ENCODE results near the gene ATP6V0D1. TPM values are rescaled to one million over a fixed set of nuclear protein-coding genes. Genes with fewer than 3 reads are reported as not detected.
"Not testable (repeated sequence)": the region's sequence is repeated elsewhere in the genome, so short reads cannot be mapped to it uniquely, and the experiment has no call there.

Gene ATP6V0D1
- total RNA-seq, 2 donors from 2014 or later: 66.9 to 71.3 TPM

DNA sequence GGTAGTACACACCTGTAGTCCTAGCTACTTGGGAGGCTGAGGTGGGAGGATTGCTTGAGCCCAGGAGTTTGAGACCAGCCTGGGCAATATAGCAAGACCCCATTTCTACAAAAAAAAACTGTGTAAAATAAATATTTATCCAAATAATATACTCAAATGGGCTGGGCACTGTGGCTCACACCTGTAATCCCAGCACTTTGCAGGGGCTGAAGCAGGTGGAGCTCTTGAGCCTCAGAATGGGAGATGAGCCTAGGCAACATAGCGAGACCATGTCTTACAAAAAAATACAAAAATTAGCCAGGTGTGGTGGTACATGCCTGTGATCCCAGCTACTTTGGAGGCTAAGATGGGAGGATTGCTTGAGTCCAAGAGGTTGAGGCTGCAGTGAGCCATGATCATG is 32.9 kb upstream of the ATP6V0D1 start:
- intact Hi-C loops (cut with DNase I): loop anchor here in 1 of 2 donors (2.0 kb wide), 1 partner anchor 19 kb away; no protein-coding TSS in a partner anchor
- not testable (repeated sequence) for ATAC-seq, DNase-seq

DNA sequence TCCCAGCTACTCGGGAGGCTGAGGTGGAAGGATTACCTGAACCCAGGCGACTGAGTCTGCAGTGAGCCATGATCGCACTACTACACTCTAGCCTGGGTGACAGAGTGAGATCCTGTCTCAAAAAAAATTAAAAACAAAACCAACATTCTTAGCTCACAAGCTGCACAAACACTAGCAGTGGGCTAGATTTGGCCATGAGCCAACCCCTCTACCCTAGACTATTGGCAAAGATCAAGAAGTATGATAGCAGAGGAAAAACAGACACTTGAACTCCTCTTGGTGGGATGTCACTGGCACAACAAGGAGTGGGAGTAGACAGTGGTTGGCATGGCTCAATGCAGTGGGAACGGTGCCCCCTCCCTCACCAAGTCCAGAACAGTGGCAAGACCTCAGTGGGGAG is 28.1 kb upstream of the ATP6V0D1 start:
- intact Hi-C loops (cut with DNase I): no loop called here
- DNase-seq: no peak
- ATAC-seq: no peak

DNA sequence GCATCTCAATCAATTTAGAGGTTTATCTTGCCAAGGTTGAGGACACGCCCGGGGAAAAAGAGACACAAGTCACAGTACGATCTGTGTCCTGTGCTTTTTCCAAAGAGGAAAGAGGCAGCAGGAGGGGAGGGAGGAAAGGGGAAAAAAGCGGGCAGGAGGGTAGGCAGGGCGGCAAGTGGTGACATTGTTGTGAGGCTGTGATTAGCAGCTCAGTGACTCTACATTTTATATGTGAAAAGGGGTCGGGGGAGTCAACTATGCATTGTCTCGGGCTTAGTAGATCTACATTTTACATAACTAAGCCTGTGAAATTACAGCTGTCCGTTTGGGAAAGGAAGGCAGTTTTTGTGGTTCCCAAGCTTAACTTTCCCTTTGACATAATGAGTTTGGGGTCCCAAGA is 25.5 kb upstream of the ATP6V0D1 start:
- intact Hi-C loops (cut with DNase I): no loop called here
- no peak for ATAC-seq
- DNase-seq: no peak

DNA sequence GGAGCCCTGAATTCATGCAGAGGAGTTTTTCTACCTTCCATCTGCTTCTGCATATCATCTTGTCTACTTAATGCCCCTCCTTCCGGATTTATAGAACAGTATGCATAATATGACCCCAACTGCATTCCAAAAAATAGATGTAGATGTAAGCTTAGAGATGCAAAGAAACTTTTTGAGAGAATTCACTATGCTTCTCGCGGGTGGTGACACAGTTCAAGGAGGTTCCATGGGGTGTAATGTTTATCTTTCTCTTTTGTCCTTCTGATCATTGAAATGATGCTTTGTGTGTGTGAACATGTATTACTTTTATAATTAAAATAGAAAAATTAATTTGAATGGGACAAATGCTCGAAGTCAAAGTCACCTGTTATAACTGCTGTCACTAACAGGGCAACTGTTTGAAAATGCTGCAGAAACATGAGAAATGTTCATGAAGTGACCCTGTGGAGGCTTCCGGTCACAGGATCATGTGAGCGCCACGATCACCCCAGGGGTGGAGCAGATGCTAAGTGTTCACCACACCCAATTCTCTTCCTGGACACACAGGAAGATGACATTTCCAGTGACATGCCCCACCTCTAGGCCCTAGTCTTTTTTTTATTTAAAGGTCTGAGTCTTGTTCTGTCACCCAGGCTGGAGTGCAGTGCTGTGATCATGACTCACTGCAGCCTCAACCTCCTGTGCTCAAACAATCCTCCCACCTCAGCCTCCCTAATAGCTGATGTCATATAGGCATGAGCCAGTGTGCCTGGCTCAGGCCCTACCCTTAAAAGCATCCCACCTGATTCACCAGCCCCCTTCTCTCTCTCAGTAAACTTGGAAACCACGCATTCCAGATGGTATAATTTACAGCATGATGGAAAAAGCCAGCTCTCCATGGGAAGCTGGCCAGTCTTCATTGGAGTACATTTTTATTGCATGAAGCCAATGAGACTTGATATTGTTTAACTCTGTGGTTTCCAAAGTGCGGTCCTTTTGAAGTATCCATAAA is 23.4 kb upstream of the ATP6V0D1 start:
- ATAC-seq (peak; percentile 44 to 88), DNase-seq (peak; percentile 64)
- intact Hi-C loops (cut with DNase I): no loop called here

DNA sequence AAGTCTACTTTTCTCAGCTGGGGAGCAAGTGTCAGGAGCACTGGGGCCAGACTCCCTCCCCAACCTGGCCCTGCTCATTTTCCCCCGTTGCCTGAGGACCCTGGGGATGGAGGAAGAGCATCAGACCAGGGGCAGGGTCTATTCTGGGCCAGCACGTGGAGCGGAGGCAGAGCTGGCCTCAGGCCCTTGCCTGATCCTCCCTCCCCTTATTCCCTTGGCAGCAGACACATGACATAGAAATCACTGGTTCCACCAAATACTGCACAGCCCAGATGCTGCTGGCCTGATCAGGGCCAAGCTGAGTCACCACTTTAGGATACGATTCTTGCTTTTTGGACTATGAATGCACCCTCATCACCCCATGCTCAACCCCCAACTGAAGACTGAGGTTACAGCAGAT is 18.1 kb upstream of the ATP6V0D1 start:
- no peak for DNase-seq
- intact Hi-C loops (cut with DNase I): no loop called here
- peak; percentile 68 to 84 for ATAC-seq

DNA sequence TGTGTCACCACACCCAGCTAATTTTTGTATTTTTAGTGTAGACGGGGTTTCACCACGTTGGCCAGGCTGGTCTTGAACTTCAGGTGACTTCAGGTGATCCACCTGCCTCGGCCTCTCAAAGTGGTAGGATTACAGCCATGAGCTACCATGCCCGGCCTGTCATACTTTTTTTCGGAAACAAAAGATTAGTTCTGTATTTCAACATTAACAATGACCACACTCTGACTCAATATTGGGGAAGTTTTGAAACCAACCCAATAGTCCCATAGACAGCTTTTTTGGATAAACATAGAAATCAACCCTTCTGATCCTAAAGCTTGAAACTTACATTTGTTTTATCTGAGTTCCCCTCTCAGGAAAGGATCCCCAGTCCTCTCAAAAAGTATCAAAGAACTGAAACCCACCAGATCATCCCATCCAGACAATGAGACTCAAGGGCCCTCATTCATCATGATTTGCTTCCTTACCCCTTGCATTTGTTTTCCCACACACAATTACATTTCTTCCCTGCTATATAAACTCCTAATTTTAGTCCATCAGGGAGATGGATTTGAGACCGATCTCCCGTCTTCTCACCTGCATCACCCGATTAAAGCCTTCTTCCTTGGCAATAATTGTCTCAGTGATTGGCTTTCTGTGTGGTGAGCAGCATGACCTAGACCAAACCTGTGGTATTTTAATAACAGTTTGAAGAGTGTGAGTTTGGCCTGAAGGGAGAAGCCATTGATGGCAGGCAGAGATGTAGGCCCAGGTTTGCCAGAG is 9.6 kb upstream of the ATP6V0D1 start:
- no peak for ATAC-seq

DNA sequence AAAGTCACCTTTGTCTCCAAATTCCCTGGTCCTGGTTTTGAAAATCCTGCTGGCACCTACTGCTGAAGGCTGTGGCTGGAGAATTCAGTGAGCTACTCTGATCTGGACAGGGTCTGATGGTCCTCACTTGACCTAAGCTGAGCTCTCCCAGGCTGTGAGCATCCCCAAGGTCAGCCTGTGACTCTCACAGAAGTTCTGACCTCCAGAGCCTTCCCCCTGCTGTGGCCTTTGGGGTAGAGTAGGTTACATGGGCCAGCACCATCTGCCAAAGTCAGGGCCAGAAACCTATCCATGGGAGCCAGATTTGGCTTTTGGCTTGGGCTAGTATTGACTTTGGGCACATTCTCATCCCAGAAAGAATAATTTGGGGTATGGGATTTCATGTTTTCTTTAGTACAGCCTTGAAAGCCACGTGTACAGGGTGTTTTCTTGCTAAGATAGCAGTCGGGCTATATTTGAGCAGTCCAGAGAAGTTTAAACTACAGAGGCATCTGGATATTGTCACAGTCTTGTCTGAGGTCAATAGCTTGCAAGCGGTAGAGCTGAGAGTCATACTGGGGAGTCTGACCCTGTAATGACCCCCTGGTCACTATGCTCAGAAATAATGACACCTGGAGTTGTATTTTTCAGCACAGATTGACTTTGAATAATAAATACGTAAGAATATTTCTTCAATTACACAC is 8.6 kb upstream of the ATP6V0D1 start:
- intact Hi-C loops (cut with DNase I): loop anchor here in 1 of 2 donors (5.0 kb wide), 1 partner anchor 238 kb away; no protein-coding TSS in a partner anchor

More for the DNA sequence above, 9.6 kb upstream of the ATP6V0D1 start:
- intact Hi-C loops (cut with DNase I): no loop called here
- DNase-seq: no peak

DNA sequence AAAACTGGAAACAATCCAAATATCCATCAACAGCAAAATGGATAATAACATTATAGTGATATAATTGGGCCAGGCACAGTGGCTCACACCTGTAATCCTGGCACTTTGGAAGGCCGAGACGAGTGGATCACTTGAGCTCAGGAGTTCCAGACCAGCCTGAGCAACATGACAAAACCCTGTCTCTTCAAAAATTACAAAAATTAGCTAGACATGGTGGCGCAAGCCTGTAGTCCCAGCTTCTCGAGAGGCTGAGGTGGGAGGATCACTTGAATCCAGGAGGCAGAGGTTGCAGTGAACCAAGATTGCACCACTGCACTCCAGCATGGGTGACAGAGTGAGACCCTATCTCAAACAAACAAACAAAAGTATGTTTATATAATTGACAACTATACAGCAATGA is 6.6 kb upstream of the ATP6V0D1 start:
- not testable (repeated sequence) for DNase-seq, ATAC-seq
- intact Hi-C loops (cut with DNase I): loop anchor here in 1 of 2 donors (5.0 kb wide), 1 partner anchor 240 kb away; no protein-coding TSS in a partner anchor

More for the DNA sequence above, 8.6 kb upstream of the ATP6V0D1 start:
- DNase-seq (no peak), ATAC-seq (peak in 1 of 2 donors; percentile 6)

DNA sequence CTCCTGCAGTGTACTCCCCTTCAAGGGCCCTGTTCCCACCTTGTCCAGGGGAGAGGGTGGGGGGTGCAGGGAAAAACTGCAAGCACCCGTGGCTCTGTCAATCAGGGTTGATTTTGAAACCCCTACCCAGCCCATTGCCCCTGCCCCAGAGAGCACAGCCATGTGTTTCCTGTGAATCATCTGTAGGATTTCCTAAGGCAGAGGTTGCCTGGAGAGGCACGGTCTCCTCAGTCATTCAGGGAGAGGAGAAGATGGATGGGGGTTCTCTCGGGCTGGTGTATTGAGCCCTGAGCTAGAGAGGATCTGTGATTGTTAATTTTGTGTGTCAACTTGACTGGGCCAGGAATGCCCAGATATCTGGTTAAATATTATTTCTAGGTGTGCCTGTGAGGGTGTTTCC is 5.8 kb upstream of the ATP6V0D1 start:
- ATAC-seq (no peak), DNase-seq (no peak)
- intact Hi-C loops (cut with DNase I): loop anchor here in 1 of 2 donors (5.0 kb wide), 1 partner anchor 240 kb away; no protein-coding TSS in a partner anchor

DNA sequence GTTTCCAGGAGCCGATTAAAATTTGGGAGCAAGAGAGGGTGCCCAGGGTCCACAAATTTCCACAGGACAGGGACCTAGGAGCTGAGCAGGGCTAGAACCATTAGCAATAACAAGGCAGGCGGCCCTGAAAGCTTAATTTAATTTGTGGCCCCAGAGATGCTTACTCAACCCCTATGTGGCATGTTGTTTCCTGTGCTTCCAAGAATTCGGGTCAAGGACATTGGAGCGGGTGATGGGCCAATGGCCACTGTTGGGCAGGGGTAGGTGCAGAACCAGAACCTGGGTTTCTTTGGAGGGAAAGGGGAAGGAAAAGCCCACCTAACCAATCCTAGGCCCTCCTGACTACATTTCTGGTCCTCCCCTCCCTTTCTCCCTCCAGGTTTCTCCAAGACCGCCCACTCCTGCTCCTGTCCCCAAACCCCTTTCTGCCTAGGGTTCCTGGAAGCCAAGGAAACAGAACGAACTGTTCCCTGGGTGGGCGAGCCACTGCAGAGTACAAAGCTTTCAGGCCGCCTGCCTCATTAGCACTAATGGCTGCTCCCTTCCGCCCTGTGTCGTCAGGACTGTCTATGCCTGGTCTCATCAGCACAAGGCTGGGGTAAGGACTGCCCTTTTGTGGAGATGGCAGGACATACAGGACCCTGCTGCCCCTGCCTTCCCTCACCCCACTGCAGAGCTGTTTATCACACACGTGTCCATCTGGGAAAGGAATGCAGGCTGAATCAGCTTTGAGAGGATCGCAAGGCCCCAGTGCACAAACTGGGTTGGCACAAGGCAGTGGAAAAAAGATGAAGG is 3.0 kb upstream of the ATP6V0D1 start:
- no peak for DNase-seq
- intact Hi-C loops (cut with DNase I): no loop called here
- ATAC-seq: no peak

DNA sequence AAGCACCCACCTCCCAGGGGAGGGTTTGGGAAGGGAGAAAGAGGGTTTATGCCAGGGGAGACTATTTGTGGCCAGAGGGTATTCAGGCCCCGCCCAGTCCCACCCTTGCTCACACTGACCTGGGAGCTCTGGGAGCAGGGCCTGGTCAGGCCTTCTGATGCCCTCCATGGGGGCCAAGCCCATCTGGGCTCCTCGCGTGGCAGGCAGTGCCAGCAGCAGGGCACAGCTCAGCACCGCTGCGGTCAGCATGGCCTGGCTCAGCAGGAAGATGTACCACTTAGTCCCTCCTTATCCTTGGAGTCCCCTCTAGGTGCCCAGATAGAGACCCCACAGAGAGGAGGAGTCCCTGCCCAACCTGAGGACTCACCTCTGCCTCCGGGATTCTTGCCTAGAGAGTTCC is 2.2 kb upstream of the ATP6V0D1 start, which contains the start of gene AGRP:
TSS of gene AGRP (minus strand) at position 398 of the 400 bp plus-strand sequence. CDS start at position 249, 149 bp downstream.
- intact Hi-C loops (cut with DNase I): no loop called here
- DNase-seq (no peak), ATAC-seq (no peak)

DNA sequence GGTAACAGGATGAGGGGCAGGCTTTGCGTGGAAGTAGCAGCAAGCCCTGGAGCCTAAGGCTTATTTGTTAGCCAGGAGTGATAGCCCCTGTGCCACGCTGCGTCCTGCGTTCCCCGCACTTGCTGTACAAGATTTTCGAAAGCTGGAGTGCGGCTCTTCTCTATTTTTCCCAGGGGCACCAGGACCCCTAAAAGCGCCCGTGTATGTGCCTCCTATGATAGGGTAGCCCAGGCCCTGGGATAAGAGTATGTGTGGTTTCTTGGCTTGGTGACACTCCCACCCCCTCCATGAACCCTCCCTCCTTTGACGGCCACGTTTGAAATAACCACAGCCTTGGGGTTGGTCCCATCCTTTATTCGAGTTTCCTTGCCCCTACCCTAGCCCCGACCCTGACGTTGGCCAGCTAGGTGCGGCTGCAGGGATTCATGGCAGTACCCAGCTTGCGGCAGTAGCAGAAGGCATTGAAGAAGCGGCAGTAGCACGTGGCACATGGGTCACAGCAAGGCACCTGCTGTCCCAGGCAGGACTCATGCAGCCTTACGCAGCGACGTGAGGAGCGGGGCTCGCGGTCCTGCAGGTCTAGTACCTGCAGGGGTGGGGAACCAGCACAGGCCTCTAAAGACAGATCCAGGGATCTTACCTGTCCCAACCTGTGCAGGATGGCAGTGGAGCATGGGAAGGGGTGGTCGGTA is 1.4 kb upstream of the ATP6V0D1 start:
- intact Hi-C loops (cut with DNase I): no loop called here
- ATAC-seq (no peak), DNase-seq (peak; percentile 33)

DNA sequence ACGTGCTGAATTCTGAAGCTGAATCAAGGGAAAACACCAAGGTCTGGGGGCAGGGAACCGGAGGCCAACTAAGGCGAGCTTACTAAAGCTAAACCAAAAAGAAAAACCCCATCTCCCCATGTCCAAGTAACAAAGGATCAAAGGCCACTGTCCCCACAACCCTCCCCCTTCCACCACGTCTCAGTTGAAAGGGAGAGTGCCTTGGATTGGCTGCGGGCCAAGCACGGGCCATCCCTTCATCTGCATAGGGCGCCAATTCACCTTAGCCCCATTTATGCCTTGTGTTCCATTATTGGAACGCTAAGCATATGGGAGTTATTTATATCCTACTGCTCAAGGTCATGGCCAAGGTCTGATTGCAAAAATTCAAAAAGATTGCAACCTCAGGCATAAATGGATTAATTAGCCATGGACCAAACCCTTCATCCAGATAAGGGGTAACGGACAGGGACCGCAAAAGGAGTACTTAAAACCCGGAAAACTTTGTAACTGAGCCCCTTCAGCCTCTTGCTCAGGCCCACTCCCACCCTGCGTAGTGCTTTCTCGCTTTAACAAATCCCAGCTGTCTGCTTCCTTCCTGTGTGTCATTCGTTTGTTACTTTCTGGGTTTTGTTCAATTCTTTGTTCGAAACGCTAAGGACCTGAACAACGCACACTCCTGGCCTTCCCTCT is 740 bp upstream of the ATP6V0D1 start:
- intact Hi-C loops (cut with DNase I): no loop called here
- peak; percentile 0 to 13 for ATAC-seq
- DNase-seq: peak; percentile 60

DNA sequence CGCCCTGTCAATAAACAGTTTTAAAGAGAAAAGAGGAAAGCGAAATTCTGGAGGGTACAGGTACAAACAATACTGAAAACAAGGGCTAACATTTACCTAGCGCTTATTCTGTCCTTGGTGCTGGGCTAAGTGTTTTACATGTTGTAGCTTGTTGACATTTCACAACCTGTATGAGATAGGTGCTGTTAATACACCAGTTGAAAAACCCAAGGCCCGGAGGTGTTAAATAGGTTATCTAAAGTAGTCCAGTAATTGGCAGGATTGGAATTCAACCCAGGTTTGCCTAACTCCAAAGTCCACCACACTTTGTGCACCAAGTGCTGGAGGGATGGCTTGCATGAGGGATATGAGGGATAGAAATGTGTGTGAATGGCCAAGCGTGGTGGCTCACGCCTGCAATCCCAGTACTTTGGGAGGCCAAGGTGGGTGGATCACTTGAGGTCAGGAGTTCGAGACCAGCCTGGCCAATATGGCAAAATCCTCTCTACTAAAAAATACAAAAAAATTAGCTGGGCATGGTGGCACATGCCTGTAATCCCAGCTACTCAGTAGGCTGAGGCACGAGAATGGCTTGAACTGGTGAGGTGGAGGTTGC is 2.9 kb downstream of the ATP6V0D1 start:
- intact Hi-C loops (cut with DNase I): no loop called here
- no peak for ATAC-seq

DNA sequence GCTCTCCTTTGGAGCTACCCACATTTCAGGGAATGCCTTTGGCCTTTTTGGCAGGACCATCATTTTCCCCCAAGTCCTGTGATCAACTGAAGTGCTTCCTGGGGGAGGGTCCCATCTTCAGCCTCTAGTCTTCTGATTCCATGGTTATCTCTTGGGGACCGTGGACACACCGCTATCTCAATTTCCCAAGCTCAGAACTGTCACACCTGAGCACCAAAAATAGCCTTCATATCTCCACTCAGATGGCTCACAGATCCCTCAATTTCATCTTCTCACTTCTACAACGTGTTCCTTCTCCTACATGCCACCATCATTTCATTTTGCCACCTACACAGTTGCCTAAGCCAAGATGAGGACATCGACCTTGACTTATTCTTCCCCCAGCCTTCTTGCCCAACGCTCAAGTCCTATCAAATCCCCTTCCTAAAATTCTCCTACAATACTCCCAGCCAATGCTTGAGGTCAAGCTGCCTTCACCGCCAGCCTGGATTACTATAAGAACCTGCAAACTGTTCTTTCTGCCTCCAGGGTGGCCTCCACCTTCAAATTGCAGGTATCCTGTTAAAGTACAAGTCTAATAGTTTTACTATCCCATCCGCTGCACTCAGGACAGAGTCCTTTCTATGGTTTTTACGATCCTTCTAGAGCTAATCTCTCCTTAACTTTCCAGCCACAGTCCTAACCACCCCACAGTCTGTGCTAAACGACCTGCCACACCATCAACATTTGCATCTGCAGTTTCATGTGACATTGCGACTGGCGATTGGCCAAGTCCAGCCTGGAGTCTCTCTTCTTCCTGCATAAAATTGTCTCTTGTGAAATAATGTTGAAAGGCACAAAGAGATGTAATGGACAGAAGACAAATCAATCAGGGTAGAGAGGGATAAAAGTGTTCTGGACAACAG is 6.2 kb downstream of the ATP6V0D1 start:
- intact Hi-C loops (cut with DNase I): no loop called here

More for the DNA sequence above, 2.9 kb downstream of the ATP6V0D1 start:
- no peak for DNase-seq

More for the DNA sequence above, 6.2 kb downstream of the ATP6V0D1 start:
- DNase-seq: no peak
- ATAC-seq: no peak

Data from left cardiac atrium (tissue), 4 donors.